D721Med (cell line): ENCODE data around the gene ARHGAP40.

Source experiments
- DNase-seq: peaks from one replicate; pipeline ENCODE4 v3.0.0; 2011; ENCODE audit warnings: low spot score; ENCODE audit not compliant: insufficient read length
- FAIRE-seq: peaks from 2 replicates; lab custom pipeline; 2011; peaks lifted over from hg19 to GRCh38; lab: Jason Lieb, UNC
- CTCF ChIP-seq: IDR thresholded peaks from 2 replicates; pipeline ENCODE4 v1.5.1; 2012; ENCODE audit warnings: mild to moderate bottlenecking, control low read depth; ENCODE audit not compliant: insufficient read depth; ENCODE audit errors: missing control alignments

Gene ARHGAP40

GRCh38 chr20:38601216-38602184, at the start of gene ARHGAP40:
TSS of gene ARHGAP40 (plus strand) at chr20:38601809.
- no peak for FAIRE-seq
- TF ChIP-seq CTCF, result no peak
- DNase-seq, result no peak

- no peak for DNase-seq
- no peak for FAIRE-seq
- TF ChIP-seq CTCF, result no peak
Observed at GRCh38 chr20:38554986-38555385, 46.6 kb upstream of the ARHGAP40 start.

- TF ChIP-seq CTCF, result no peak
- no peak for DNase-seq
- no peak for FAIRE-seq
Observed at GRCh38 chr20:38555395-38555794, 46.2 kb upstream of the ARHGAP40 start.

- FAIRE-seq, result no peak
- no peak for TF ChIP-seq CTCF
- DNase-seq, result no peak
Observed at GRCh38 chr20:38557174-38557573, 44.4 kb upstream of the ARHGAP40 start.

- TF ChIP-seq CTCF, result no peak
- DNase-seq (no peak), FAIRE-seq (no peak)
Observed at GRCh38 chr20:38558596-38559360, 42.8 kb upstream of the ARHGAP40 start.

GRCh38 chr20:38559764-38560163, 41.8 kb upstream of the ARHGAP40 start:
- no peak for DNase-seq
- TF ChIP-seq CTCF, result no peak
- FAIRE-seq, result no peak
